OCI-LY1 (cell line): Measurements from ENCODE around the gene HOXC5.

Experiments used
- CTCF ChIP-seq: fragments of 200-600 bp; sonication (generic), shearing (Covaris generic); IDR thresholded peaks from 2 replicates; pipeline ENCODE4 v1.5.1; 2017; ENCODE audit warnings: mild to moderate bottlenecking, antibody characterized with exemption, low read length, moderate library complexity, mixed read lengths
- EZH2 ChIP-seq: fragments of 200-600 bp; sonication (generic), shearing (Covaris generic); IDR thresholded peaks from 2 replicates; pipeline ENCODE4 v1.8.0; 2017; ENCODE audit warnings: borderline replicate concordance, mixed run types, mild to moderate bottlenecking, antibody characterized with exemption, low read length, moderate library complexity, mixed read lengths

GRCh38 chr12:54024581-54025305 is 8.1 kb upstream of the HOXC5 start:
- no peak for TF ChIP-seq CTCF
- no peak for TF ChIP-seq EZH2
